Endothelial cell of umbilical vein (primary cell): ENCODE results near the gene CARD11.

ENCODE experiments used
- EZH2 ChIP-seq: IDR thresholded peaks from 2 replicates; pipeline ENCODE4 v1.6.1; 2012; ENCODE audit warnings: borderline replicate concordance, low read depth, mild to moderate bottlenecking, moderate library complexity, low read length, inconsistent platforms; ENCODE audit not compliant: severe bottlenecking
- JUN ChIP-seq: IDR thresholded peaks from 2 replicates; pipeline ENCODE4 v1.6.1; 2011; ENCODE audit warnings: borderline replicate concordance, low read depth; ENCODE audit not compliant: insufficient read length, insufficient read depth
- TF ChIP-seq, protein P1 (sequence below), 2 donors: IDR thresholded peaks; 1 replicate in 1 of 2; 2 replicates in 1 of 2; pipeline ENCODE4 v1.5.1; 2011; ENCODE audit warnings: low read length in 2 of 2, mild to moderate bottlenecking in 2 of 2, moderate library complexity in 2 of 2, control low read depth in 1 of 2, inconsistent platforms in 1 of 2, low read depth in 1 of 2; ENCODE audit not compliant: insufficient read depth in 1 of 2; ENCODE audit errors: extremely low read depth in 1 of 2

DNA sequence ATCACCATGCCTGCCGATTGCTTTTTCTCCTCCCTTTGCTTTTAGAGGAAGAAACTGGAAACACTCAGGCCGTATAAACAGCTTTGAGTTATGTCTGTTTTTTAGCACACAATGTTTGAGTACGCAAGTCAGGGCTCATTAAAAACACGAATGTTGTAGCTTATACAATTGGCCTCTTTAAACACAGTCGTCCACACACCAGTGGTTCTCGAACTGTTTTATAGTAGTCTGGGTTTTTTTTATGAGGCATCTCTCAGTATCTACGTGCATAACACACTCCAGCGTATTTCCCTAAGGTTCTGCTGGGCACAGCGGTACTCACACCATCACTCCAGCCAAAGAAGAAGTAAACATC is 13.4 kb upstream of the CARD11 start:
- TF ChIP-seq, protein P1, sequence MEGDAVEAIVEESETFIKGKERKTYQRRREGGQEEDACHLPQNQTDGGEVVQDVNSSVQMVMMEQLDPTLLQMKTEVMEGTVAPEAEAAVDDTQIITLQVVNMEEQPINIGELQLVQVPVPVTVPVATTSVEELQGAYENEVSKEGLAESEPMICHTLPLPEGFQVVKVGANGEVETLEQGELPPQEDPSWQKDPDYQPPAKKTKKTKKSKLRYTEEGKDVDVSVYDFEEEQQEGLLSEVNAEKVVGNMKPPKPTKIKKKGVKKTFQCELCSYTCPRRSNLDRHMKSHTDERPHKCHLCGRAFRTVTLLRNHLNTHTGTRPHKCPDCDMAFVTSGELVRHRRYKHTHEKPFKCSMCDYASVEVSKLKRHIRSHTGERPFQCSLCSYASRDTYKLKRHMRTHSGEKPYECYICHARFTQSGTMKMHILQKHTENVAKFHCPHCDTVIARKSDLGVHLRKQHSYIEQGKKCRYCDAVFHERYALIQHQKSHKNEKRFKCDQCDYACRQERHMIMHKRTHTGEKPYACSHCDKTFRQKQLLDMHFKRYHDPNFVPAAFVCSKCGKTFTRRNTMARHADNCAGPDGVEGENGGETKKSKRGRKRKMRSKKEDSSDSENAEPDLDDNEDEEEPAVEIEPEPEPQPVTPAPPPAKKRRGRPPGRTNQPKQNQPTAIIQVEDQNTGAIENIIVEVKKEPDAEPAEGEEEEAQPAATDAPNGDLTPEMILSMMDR (IDR thresholded peaks at IDR 0.05; ENCODE audit: extremely low read depth in 1 of 2, insufficient read depth in 1 of 2, low read depth in 1 of 2, low read length in 2 of 2), result no peak
- no peak for TF ChIP-seq EZH2
- TF ChIP-seq JUN, result no peak
